Measurements from ENCODE around the gene TPST1.
"Not testable (repeated sequence)": the region's sequence is repeated elsewhere in the genome, so short reads cannot be mapped to it uniquely, and the experiment has no call there.

The TPST1 gene

GRCh38 chr7:66167773-66168387 is 37.3 kb upstream of the TPST1 start:
- DNase-seq (ENCODE audit: extremely low spot score): no peak
- CTCF ChIA-PET: no interaction called here
- TF ChIP-seq HDGF (IDR thresholded peaks at IDR 0.05; ENCODE audit: borderline replicate concordance) (no peak), PKNOX1 (IDR thresholded peaks at IDR 0.05) (no peak), FOXM1 (IDR thresholded peaks at IDR 0.05; ENCODE audit: borderline replicate concordance) (no peak), ELF4 (IDR thresholded peaks at IDR 0.05) (no peak)
- POLR2A ChIA-PET: no interaction called here

GRCh38 chr7:66169616-66170015 is 35.5 kb upstream of the TPST1 start:
- POLR2A ChIA-PET: no interaction called here
- no peak for DNase-seq (ENCODE audit: extremely low spot score)

GRCh38 chr7:66170309-66171231 is 34.6 kb upstream of the TPST1 start:
- ChIA-PET CTCF (interaction anchor here (0.9 kb wide), 1 partner anchor 34 kb away, joined by 3 read pairs; the partner anchor contains the start of gene TPST1), POLR2A (no interaction called here)
- no peak for DNase-seq (ENCODE audit: extremely low spot score)
- TF ChIP-seq HDGF (IDR thresholded peaks at IDR 0.05; ENCODE audit: borderline replicate concordance) (no peak), CTBP1 (IDR thresholded peaks at IDR 0.05; ENCODE audit: borderline replicate concordance) (no peak), PKNOX1 (IDR thresholded peaks at IDR 0.05) (no peak), SP1 (IDR thresholded peaks at IDR 0.05) (no peak), TARDBP (IDR thresholded peaks at IDR 0.05) (no peak), SUZ12 (IDR thresholded peaks at IDR 0.05) (no peak), FOXM1 (IDR thresholded peaks at IDR 0.05; ENCODE audit: borderline replicate concordance) (no peak), ELF4 (IDR thresholded peaks at IDR 0.05) (no peak), FOXK2 (IDR thresholded peaks at IDR 0.05) (no peak), BHLHE40 (IDR thresholded peaks at IDR 0.05; ENCODE audit: borderline replicate concordance) (no peak), FOXA1 (IDR thresholded peaks at IDR 0.05) (no peak), ARNT (IDR thresholded peaks at IDR 0.05) (no peak), LEF1 (IDR thresholded peaks at IDR 0.05; ENCODE audit: borderline replicate concordance) (no peak), L3MBTL2 (conservative IDR thresholded peaks at IDR 0.05) (no peak), ZNF384 (IDR thresholded peaks at IDR 0.05) (no peak), NFRKB (IDR thresholded peaks at IDR 0.05) (no peak)

More at GRCh38 chr7:66169616-66170015, 35.5 kb upstream of the TPST1 start:
- CTCF ChIA-PET: interaction anchor here (0.9 kb wide), 1 partner anchor 35 kb away, joined by 3 read pairs; the partner anchor contains the start of gene TPST1
- TF ChIP-seq FOXK2 (IDR thresholded peaks at IDR 0.05) (no peak), LEF1 (IDR thresholded peaks at IDR 0.05; ENCODE audit: borderline replicate concordance) (no peak), NFRKB (IDR thresholded peaks at IDR 0.05) (no peak), L3MBTL2 (conservative IDR thresholded peaks at IDR 0.05) (no peak)

GRCh38 chr7:66172536-66173401 is 32.4 kb upstream of the TPST1 start:
- POLR2A ChIA-PET; CTCF ChIA-PET; DNase-seq (ENCODE audit: extremely low spot score): not testable (repeated sequence)

- CTCF ChIA-PET: no interaction called here
- no peak for TF ChIP-seq CTBP1 (IDR thresholded peaks at IDR 0.05; ENCODE audit: borderline replicate concordance)
- no peak for TF ChIP-seq ARNT (IDR thresholded peaks at IDR 0.05)
- no peak for TF ChIP-seq ELF4 (IDR thresholded peaks at IDR 0.05)
- no peak for TF ChIP-seq FOXK2 (IDR thresholded peaks at IDR 0.05)
- TF ChIP-seq FOXM1 (IDR thresholded peaks at IDR 0.05; ENCODE audit: borderline replicate concordance): no peak
- TF ChIP-seq TARDBP (IDR thresholded peaks at IDR 0.05): no peak
- TF ChIP-seq HDGF (IDR thresholded peaks at IDR 0.05; ENCODE audit: borderline replicate concordance): no peak
- no peak for TF ChIP-seq FOXA1 (IDR thresholded peaks at IDR 0.05)
- TF ChIP-seq ZNF384 (IDR thresholded peaks at IDR 0.05): no peak
- TF ChIP-seq PKNOX1 (IDR thresholded peaks at IDR 0.05): no peak
- no peak for TF ChIP-seq SUZ12 (IDR thresholded peaks at IDR 0.05)
- no peak for TF ChIP-seq BHLHE40 (IDR thresholded peaks at IDR 0.05; ENCODE audit: borderline replicate concordance)
- no peak for TF ChIP-seq NFRKB (IDR thresholded peaks at IDR 0.05)
- no peak for TF ChIP-seq SP1 (IDR thresholded peaks at IDR 0.05)
- TF ChIP-seq LEF1 (IDR thresholded peaks at IDR 0.05; ENCODE audit: borderline replicate concordance): no peak
- TF ChIP-seq L3MBTL2 (conservative IDR thresholded peaks at IDR 0.05): no peak
- DNase-seq (ENCODE audit: extremely low spot score): no peak
- POLR2A ChIA-PET: interaction anchor here (0.6 kb wide), 1 partner anchor 32 kb away, joined by 3 read pairs; no protein-coding TSS in a partner anchor
These were observed 31.3 kb upstream of the TPST1 start for GRCh38 chr7:66173856-66174255.

DNA sequence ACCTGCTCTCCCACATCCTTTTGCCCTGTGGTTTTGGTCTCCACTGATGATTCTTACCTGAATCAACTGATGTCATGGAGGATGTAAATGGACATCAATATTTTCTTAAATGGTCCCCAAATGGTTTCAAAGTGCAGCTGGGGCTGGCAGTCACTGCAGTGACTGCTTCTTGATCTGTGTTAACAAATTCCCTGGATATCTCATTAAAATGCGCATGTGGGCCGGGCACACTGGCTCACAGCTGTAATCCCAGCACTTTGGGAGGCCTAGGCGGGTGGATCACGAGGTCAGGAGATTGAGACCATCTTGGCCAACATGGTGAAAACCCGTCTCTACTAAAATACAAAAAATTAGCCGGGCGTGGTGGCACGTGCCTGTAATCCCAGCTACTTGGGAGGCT is 30.1 kb upstream of the TPST1 start:
- POLR2A ChIA-PET, CTCF ChIA-PET: not testable (repeated sequence)

More for the DNA sequence above, 30.1 kb upstream of the TPST1 start:
- not testable (repeated sequence) for DNase-seq (ENCODE audit: extremely low spot score)
